Motor neuron (in vitro differentiated cells): Measurements from ENCODE around the gene ZDHHC15. TPM values are rescaled to one million over a fixed set of nuclear protein-coding genes. Genes with fewer than 3 reads are reported as not detected.
"Not testable (repeated sequence)": the region's sequence is repeated elsewhere in the genome, so short reads cannot be mapped to it uniquely, and the experiment has no call there.

Source experiments
- ATAC-seq, 8 experiments: fragments of 200-7000 bp; cut with Tn5 transposase; replicated peaks in 6 of 8; 2 replicates each; pipeline ENCODE4 v1.8.0; 2021; ENCODE audit warnings: mild to moderate bottlenecking in 8 of 8, moderate library complexity in 8 of 8
- H3K27ac ChIP-seq, 2 donors: fragments of 250-450 bp; sonication (Bioruptor Pico); 2 replicates each; pipeline ENCODE4 v1.9.0; 2021; ENCODE audit warnings: antibody characterized with exemption in 2 of 2, mild to moderate bottlenecking in 2 of 2, moderate library complexity in 1 of 2
- H3K4me1 ChIP-seq, 2 donors: fragments of 250-450 bp; sonication (Bioruptor Pico); replicated peaks in 1 of 2; 2 replicates each; pipeline ENCODE4 v1.6.1; 2021; ENCODE audit warnings: antibody characterized with exemption in 2 of 2, mild to moderate bottlenecking in 2 of 2, moderate library complexity in 1 of 2
- H3K4me3 ChIP-seq, 5 donors: fragments of 250-450 bp; sonication (Bioruptor Pico); 2 replicates each; pipeline ENCODE4 v1.9.0; 2021; ENCODE audit warnings: antibody characterized with exemption in 5 of 5, mild to moderate bottlenecking in 5 of 5, moderate library complexity in 4 of 5
- WGBS, 10 experiments: fragments of 450-650 bp; shearing (Covaris generic); methylation state at CpG; one replicate each; pipeline ENCODE4 v1.0.0; 2022; 5-methylcytosine and 5-hydroxymethylcytosine counted together
- in situ Hi-C, 9 experiments: fragments of 400-800 bp; cut with MboI; loops; one replicate each; pipeline ENCODE4 v1.15.0; 2021; ENCODE audit warnings: low sequenced_read_pairs in 9 of 9, low pct_unique_long_range_greater_than_20kb in 2 of 9; ENCODE audit not compliant: unreplicated experiment in 9 of 9
- total RNA-seq, 8 experiments: library from RNA; unstranded; fragments of 300-600 nt; gene quantifications; 2 replicates each; pipeline versions ENCODE4 v1.2.3 to v1.2.4, GENCODE V29; 2022

The ZDHHC15 gene
- total RNA-seq, 8 experiments from 2014 or later, result 0.10 to 12.0 (median 6.8) TPM

- WGBS, 10 experiments, result 0 to 100% (median 42%) methylated on average over 1 of the region's 1 CpG; no CpG with 5 or more reads in 6 of the 10 experiments
- no peaks in the 10 kb centered on the region for H3K4me1 ChIP-seq
- H3K27ac ChIP-seq, result no peak overlapping the region
- H3K4me3 ChIP-seq, result no peak overlapping the region
- in situ Hi-C loops, result no loop called here
- no peak for ATAC-seq
These were observed 157.4 kb downstream of the ZDHHC15 start for GRCh38 chrX:75365243-75365975.

GRCh38 chrX:75361788-75362187 lies 161.0 kb downstream of the ZDHHC15 start:
- Histone ChIP-seq H3K4me3 (no peak overlapping the region), H3K4me1 (no peaks in the 10 kb centered on the region), H3K27ac (no peak overlapping the region)
- ATAC-seq, result peak in 3 of 8 experiments; percentile 60 to 80 (median 76)
- in situ Hi-C loops, result no loop called here

GRCh38 chrX:75348601-75349000 lies 174.2 kb downstream of the ZDHHC15 start:
- H3K4me3 ChIP-seq, H3K4me1 ChIP-seq, ATAC-seq, in situ Hi-C loops, H3K27ac ChIP-seq: not testable (repeated sequence)

- Histone ChIP-seq H3K27ac (no peak overlapping the region), H3K4me3 (no peak overlapping the region), H3K4me1 (no peaks in the 10 kb centered on the region)
- 0 to 71% (median 0%) methylated on average over 1 of the region's 2 CpGs; no CpG with 5 or more reads in 7 of the 10 experiments for WGBS, 10 experiments
- no peak for ATAC-seq
- in situ Hi-C loops, result no loop called here
These were observed 185.3 kb downstream of the ZDHHC15 start for GRCh38 chrX:75337525-75337924.

- no peak for ATAC-seq
- 100% methylated on average over 1 of the region's 19 CpGs; no CpG with 5 or more reads in 9 of the 10 experiments for WGBS, 10 experiments
- no peaks in the 10 kb centered on the region for H3K4me1 ChIP-seq
- H3K4me3 ChIP-seq, result no peak overlapping the region
- in situ Hi-C loops, result no loop called here
- H3K27ac ChIP-seq, result no peak overlapping the region
These were observed 187.7 kb downstream of the ZDHHC15 start for GRCh38 chrX:75335127-75335458.

GRCh38 chrX:75334407-75335126 lies 188.3 kb downstream of the ZDHHC15 start:
- in situ Hi-C loops, H3K4me1 ChIP-seq, H3K4me3 ChIP-seq, ATAC-seq, H3K27ac ChIP-seq: not testable (repeated sequence)
- no CpG with 5 or more reads among the region's 41 CpGs for WGBS, 10 experiments

- Histone ChIP-seq H3K4me1 (no peaks in the 10 kb centered on the region), H3K27ac (no peak overlapping the region), H3K4me3 (no peak overlapping the region)
- ATAC-seq, result no peak
- in situ Hi-C loops, result no loop called here
- WGBS, 10 experiments, result 33 to 100% (median 73%) methylated on average over 1 to 9 of the region's 16 CpGs; no CpG with 5 or more reads in 5 of the 10 experiments
These were observed 195.2 kb downstream of the ZDHHC15 start for GRCh38 chrX:75327607-75328006.

Other genes starting within 250 kb of the ZDHHC15 start
- gene UPRT, start 249.0 kb downstream of the ZDHHC15 start, total RNA-seq, result 10 to 100 TPM; 11.6 to 18.3 (median 13.2) TPM